Tibial artery (tissue), 4 donors: ENCODE measurements around the gene SPARCL1.
A peak's percentile ranks its signal among the peaks of the same experiment; 100 is the strongest.

Experiments used
- DNase-seq, 2 donors: peaks; one replicate each; pipeline ENCODE4 v3.0.0-alpha.2; 2019
- H3K27ac ChIP-seq, 2 donors: fragments of 200-600 bp; sonication (generic) in 1 of 2; 1 replicate in 1 of 2; 2 replicates in 1 of 2; pipeline ENCODE4 v1.5.1; 2018 to 2019; ENCODE audit warnings: mild to moderate bottlenecking in 1 of 2
- H3K27me3 ChIP-seq, 2 donors: fragments of 200-600 bp; sonication (generic) in 1 of 2; one replicate each; pipeline versions ENCODE4 v1.5.1 to v1.6.0; 2016 to 2019
- H3K36me3 ChIP-seq, 3 donors: fragments of 200-600 bp; sonication (generic) in 2 of 3; one replicate each; pipeline ENCODE4 v1.5.1; 2016 to 2019; ENCODE audit warnings: mild to moderate bottlenecking in 2 of 3
- H3K4me1 ChIP-seq, 4 donors: fragments of 200-600 bp; sonication (generic) in 2 of 4; 1 replicate in 3 of 4; 2 replicates in 1 of 4; pipeline ENCODE4 v1.5.1; 2016 to 2019
- H3K4me3 ChIP-seq, 2 donors: fragments of 200-600 bp; sonication (generic) in 1 of 2; 1 replicate in 1 of 2; 2 replicates in 1 of 2; pipeline ENCODE4 v1.5.1; 2018 to 2019; ENCODE audit warnings: mild to moderate bottlenecking in 2 of 2
- H3K9me3 ChIP-seq, 3 donors: fragments of 200-600 bp; sonication (generic) in 1 of 3; one replicate each; pipeline ENCODE4 v1.5.1; 2016 to 2019
- intact Hi-C: fragments of 100-400 bp; cut with DNase I; formaldehyde crosslinking; loops from one replicate; pipeline ENCODE4 v1.15.0; 2023; ENCODE audit warnings: low total_unique reads
- TF ChIP-seq, protein P1 (sequence below), 2 experiments: fragments of 200-600 bp in 1 of 2; fragments of 450-650 bp in 1 of 2; IDR thresholded peaks; one replicate each; pipeline ENCODE4 v1.5.1; 2017 to 2019; ENCODE audit warnings: antibody characterized with exemption in 2 of 2, mild to moderate bottlenecking in 1 of 2, moderate library complexity in 1 of 2

The SPARCL1 gene

DNA sequence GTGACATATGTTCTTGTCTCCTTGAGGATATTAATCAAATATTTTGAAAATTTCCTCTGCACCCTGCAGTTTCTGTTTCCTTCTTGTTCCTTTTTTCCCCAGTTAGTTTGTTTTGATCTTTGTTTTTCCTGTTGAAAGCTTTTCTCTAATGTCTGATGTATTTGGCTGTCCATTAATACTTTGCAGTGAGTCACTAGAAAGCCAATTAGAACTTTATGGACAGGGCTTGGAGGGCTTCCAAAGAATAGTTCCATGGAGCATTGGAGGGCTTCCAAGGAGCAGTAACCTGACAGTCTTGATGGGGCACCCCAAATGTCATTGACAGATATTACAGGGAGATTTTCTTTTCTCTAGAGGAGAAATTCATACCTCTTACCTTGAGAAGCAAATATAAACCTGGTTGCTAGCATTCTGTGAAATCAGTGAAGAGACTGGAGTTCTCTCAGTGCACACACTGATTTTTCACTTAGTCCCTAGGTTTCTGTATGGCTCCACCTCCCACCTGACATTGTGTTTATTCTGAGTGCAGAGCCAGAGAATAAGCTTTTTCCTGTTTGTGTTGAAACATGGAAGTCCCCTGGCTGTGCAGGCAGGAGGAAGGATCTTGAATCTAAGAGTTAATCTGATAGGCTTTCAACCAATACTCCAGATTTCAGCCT is 26.5 kb downstream of the SPARCL1 start:
- Histone ChIP-seq H3K36me3 (peaks cover 0 to 31% (median 6%) of the 10 kb centered on the region in 3 donors), H3K4me3 (no peak overlapping the region), H3K27me3 (no peaks in the 10 kb centered on the region), H3K9me3 (no peaks in the 10 kb centered on the region), H3K4me1 (peaks cover 0 to 78% (median 21%) of the 10 kb centered on the region in 4 donors), H3K27ac (peak overlapping the region; percentile 25 to 54)
- TF ChIP-seq, protein P1, sequence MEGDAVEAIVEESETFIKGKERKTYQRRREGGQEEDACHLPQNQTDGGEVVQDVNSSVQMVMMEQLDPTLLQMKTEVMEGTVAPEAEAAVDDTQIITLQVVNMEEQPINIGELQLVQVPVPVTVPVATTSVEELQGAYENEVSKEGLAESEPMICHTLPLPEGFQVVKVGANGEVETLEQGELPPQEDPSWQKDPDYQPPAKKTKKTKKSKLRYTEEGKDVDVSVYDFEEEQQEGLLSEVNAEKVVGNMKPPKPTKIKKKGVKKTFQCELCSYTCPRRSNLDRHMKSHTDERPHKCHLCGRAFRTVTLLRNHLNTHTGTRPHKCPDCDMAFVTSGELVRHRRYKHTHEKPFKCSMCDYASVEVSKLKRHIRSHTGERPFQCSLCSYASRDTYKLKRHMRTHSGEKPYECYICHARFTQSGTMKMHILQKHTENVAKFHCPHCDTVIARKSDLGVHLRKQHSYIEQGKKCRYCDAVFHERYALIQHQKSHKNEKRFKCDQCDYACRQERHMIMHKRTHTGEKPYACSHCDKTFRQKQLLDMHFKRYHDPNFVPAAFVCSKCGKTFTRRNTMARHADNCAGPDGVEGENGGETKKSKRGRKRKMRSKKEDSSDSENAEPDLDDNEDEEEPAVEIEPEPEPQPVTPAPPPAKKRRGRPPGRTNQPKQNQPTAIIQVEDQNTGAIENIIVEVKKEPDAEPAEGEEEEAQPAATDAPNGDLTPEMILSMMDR (IDR thresholded peaks at IDR 0.05), result no peak
- no peak for DNase-seq
- intact Hi-C loops, result no loop called here

DNA sequence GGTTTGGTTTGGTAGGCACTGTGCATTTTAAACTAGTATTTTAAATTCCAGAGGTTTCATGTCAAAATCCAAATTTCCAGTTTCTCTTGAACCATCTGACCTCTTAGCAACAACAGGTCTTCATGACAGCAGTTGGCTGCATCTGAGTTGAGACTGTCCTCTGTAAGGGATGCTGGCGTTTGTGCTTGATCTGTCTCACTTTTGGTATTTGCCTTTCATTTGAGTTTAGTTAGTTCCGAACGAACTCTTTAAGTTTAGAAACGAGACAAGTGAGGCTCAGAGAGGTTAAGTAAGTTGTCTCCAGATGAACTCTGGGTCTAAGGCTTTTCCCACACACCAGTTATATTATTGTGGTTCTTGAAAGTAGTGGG is 29.1 kb downstream of the SPARCL1 start:
- TF ChIP-seq, protein P1 (IDR thresholded peaks at IDR 0.05), result no peak
- no peak for DNase-seq
- Histone ChIP-seq H3K9me3 (no peaks in the 10 kb centered on the region), H3K27me3 (no peaks in the 10 kb centered on the region), H3K27ac (peak overlapping the region in 1 of 2 donors; percentile 67), H3K4me1 (peaks cover 0 to 66% (median 15%) of the 10 kb centered on the region in 4 donors), H3K4me3 (no peak overlapping the region), H3K36me3 (peaks cover 21 to 53% (median 21%) of the 10 kb centered on the region in 3 donors)
- intact Hi-C loops, result no loop called here

DNA sequence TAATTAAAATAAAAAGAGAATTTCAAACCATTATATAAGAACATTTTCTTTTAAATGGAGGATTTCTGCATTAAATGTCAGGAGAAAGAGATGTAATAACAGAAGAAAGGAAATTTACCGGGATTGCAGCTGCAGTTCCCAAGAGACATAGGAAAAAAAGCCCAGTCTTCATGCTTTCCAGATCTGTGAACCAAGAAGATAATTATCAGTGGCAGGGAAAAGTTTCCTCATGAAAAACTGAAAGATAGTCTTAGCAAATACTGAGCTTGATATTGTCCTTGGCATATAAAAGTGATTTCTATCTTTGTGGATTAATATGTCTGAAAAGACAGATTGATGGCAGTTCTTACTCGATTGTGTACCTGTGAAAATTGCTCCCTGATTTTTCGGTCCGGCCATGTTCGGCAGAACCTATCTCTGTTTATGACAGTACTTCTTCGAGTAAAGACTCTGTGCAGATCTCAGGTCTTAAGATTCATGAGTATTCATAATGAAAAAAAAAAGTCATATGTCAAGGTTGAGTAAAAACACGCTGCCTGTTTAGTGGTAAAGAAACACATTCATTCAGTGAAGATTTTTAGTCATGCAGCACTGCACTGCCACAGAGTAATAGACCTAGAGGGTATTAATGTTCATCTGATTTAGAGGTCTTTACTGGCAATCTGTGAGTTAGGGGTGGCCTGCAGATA is 29.6 kb downstream of the SPARCL1 start:
- intact Hi-C loops, result no loop called here
- DNase-seq, result no peak
- TF ChIP-seq, protein P1 (IDR thresholded peaks at IDR 0.05), result no peak
- Histone ChIP-seq H3K9me3 (no peaks in the 10 kb centered on the region), H3K36me3 (peaks cover 26 to 58% (median 26%) of the 10 kb centered on the region in 3 donors), H3K4me1 (peaks cover 0 to 70% (median 15%) of the 10 kb centered on the region in 4 donors), H3K4me3 (no peak overlapping the region), H3K27me3 (no peaks in the 10 kb centered on the region), H3K27ac (peak overlapping the region; percentile 64 to 67)

DNA sequence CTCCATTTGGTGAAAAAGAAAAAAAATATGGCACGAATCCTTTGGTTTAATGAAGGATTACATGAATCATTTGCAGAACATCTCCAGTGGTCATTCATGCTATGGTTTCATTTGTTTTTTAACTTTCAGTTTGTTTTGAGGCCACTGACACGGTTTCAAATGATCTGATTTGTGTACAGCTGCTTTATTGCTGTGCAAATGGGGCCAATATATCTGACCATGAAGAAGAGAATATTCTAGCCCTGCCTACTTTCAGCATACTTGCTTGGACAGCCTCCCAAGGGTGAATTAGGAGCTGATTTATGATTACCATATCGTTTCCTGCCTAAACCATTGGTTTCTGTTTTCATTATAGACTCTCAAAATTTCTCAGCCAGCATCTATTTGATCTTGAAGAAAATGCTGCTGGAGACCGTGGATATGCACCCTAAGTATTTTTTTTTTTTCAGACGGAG is 30.7 kb downstream of the SPARCL1 start:
- Histone ChIP-seq H3K27ac (peak overlapping the region; percentile 64 to 67), H3K36me3 (peaks cover 37 to 59% (median 37%) of the 10 kb centered on the region in 3 donors), H3K4me3 (peak overlapping the region in 1 of 2 donors; percentile 29), H3K4me1 (peaks cover 0 to 77% (median 19%) of the 10 kb centered on the region in 4 donors), H3K9me3 (no peaks in the 10 kb centered on the region), H3K27me3 (no peaks in the 10 kb centered on the region)
- TF ChIP-seq, protein P1 (IDR thresholded peaks at IDR 0.05), result no peak
- intact Hi-C loops, result no loop called here
- no peak for DNase-seq

DNA sequence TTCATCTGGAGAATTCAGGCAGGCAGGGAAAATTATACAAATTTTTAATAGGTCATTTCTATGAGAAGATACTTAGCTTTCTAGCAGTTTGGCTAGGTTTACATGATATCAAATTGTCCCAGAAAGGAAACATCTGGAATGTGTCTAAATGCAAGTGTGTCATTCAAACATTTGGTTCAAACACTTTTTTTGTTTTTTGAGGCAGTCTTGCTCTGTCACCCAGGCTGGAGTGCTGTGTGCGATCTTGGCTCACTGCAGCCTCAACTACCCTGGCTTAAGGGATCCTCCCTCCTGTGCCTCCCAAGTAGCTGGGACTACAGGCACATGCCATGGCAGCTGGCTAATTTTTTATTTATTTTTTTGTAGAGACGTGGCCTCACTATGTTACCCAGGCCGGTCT is 31.6 kb downstream of the SPARCL1 start:
- Histone ChIP-seq H3K4me1 (peaks cover 0 to 77% (median 24%) of the 10 kb centered on the region in 4 donors), H3K27me3 (no peaks in the 10 kb centered on the region), H3K27ac (peak overlapping the region; percentile 64 to 67), H3K4me3 (no peak overlapping the region), H3K36me3 (peaks cover 40 to 68% (median 44%) of the 10 kb centered on the region in 3 donors), H3K9me3 (no peaks in the 10 kb centered on the region)
- TF ChIP-seq, protein P1 (IDR thresholded peaks at IDR 0.05), result no peak
- no peak for DNase-seq
- intact Hi-C loops, result no loop called here
